Keratinocyte (primary cell): ENCODE data around the gene KCTD21. TPM values are rescaled to one million over a fixed set of nuclear protein-coding genes. Genes with fewer than 3 reads are reported as not detected.
"Not testable (repeated sequence)": the region's sequence is repeated elsewhere in the genome, so short reads cannot be mapped to it uniquely, and the experiment has no call there.

ENCODE experiments used
- DNase-seq: peaks from one replicate; pipeline ENCODE4 v3.0.0-alpha.2; 2011; ENCODE audit warnings: low read depth, missing footprints, low spot score
- FAIRE-seq: peaks from 2 replicates; lab custom pipeline; 2011; peaks lifted over from hg19 to GRCh38; lab: Jason Lieb, UNC
- H2AFZ ChIP-seq: 2 replicates; pipeline ENCODE4 v1.6.0; 2012; ENCODE audit warnings: low read length, control low read depth, inconsistent platforms; ENCODE audit not compliant: control insufficient read depth
- H3K27ac ChIP-seq: 2 replicates; pipeline ENCODE4 v1.5.1; 2011; ENCODE audit warnings: low read length; ENCODE audit not compliant: control insufficient read depth, insufficient read depth
- H3K27me3 ChIP-seq: 3 replicates; pipeline ENCODE4 v1.6.0; 2011; ENCODE audit warnings: low read length; ENCODE audit not compliant: control insufficient read depth, insufficient read depth; ENCODE audit errors: extremely low read depth
- H3K36me3 ChIP-seq, 2 experiments: 2 replicates in 1 of 2; 3 replicates in 1 of 2; pipeline ENCODE4 v1.5.1; 2011; ENCODE audit warnings: low read length in 2 of 2, mild to moderate bottlenecking in 1 of 2; ENCODE audit not compliant: control insufficient read depth in 2 of 2, insufficient read depth in 2 of 2; ENCODE audit errors: extremely low read depth in 1 of 2
- H3K4me1 ChIP-seq: 3 replicates; pipeline ENCODE4 v1.5.1; 2011; ENCODE audit warnings: low read length; ENCODE audit not compliant: control insufficient read depth, insufficient read depth; ENCODE audit errors: extremely low read depth
- H3K4me2 ChIP-seq: 3 replicates; pipeline ENCODE4 v1.6.0; 2011; ENCODE audit warnings: low read depth, low read length; ENCODE audit not compliant: control insufficient read depth, insufficient read depth; ENCODE audit errors: extremely low read depth
- H3K4me3 ChIP-seq, 3 experiments: fragments of 200-600 bp in 1 of 3; sonication (generic) in 1 of 3; 2 replicates in 2 of 3; 3 replicates in 1 of 3; pipeline ENCODE4 v1.5.1; 2011 to 2016; ENCODE audit warnings: low read length in 3 of 3, mild to moderate bottlenecking in 3 of 3, control low read depth in 2 of 3, inconsistent platforms in 1 of 3, low read depth in 1 of 3, mixed read lengths in 1 of 3, mixed run types in 1 of 3, moderate library complexity in 1 of 3; ENCODE audit not compliant: control insufficient read depth in 2 of 3, insufficient read depth in 2 of 3; ENCODE audit errors: extremely low read depth in 1 of 3
- H3K79me2 ChIP-seq: 2 replicates; pipeline ENCODE4 v1.6.0; 2012; ENCODE audit warnings: low read length; ENCODE audit not compliant: control insufficient read depth, insufficient read depth
- H3K9ac ChIP-seq: 3 replicates; pipeline ENCODE4 v1.6.0; 2011; ENCODE audit warnings: low read length; ENCODE audit not compliant: control insufficient read depth, insufficient read depth; ENCODE audit errors: extremely low read depth
- H3K9me1 ChIP-seq: 3 replicates; pipeline ENCODE4 v1.6.0; 2011; ENCODE audit warnings: low read length; ENCODE audit not compliant: control insufficient read depth, insufficient read depth; ENCODE audit errors: extremely low read depth
- H3K9me3 ChIP-seq: 2 replicates; pipeline ENCODE4 v1.5.1; 2012; ENCODE audit warnings: low read depth, low read length; ENCODE audit not compliant: control insufficient read depth
- H4K20me1 ChIP-seq: 3 replicates; pipeline ENCODE4 v1.6.0; 2011; ENCODE audit warnings: low read length; ENCODE audit not compliant: control insufficient read depth, insufficient read depth; ENCODE audit errors: extremely low read depth
- CTCF ChIP-seq, 3 experiments: IDR thresholded peaks in 1 of 3; conservative IDR thresholded peaks in 1 of 3; optimal IDR thresholded peaks in 1 of 3; 2 replicates in 2 of 3; 3 replicates in 1 of 3; pipeline versions ENCODE3 to v1.5.1; 2011; ENCODE audit warnings: low read length in 3 of 3, mild to moderate bottlenecking in 3 of 3, moderate library complexity in 2 of 3, control low read depth in 1 of 3, inconsistent platforms in 1 of 3; ENCODE audit not compliant: insufficient read depth in 2 of 3; ENCODE audit errors: extremely low read depth in 1 of 3
- EZH2 ChIP-seq: IDR thresholded peaks from one replicate; pipeline ENCODE4 v1.6.1; 2012; ENCODE audit warnings: inconsistent platforms, mild to moderate bottlenecking, low read length, moderate library complexity
- dilution Hi-C: fragments of 300-500 bp; cut with MboI; formaldehyde crosslinking; loops from one replicate; pipeline ENCODE4 v1.7.0; 2020; ENCODE audit warnings: low sequenced_read_pairs; ENCODE audit not compliant: extremely low pct_ligation_motif_present
- polyA plus RNA-seq, 5 experiments: library from polyadenylated mRNA; depleted of rRNA in 3 of 5; stranded (reverse) in 3 of 5; stranded (forward) in 1 of 5; unstranded in 1 of 5; fragments of >200 nt; gene quantifications; 1 replicate in 1 of 5; 2 replicates in 3 of 5; 3 replicates in 1 of 5; pipeline versions ENCODE4 v1.2.1 to v1.2.3, GENCODE V29; 2011 to 2012; ENCODE audit warnings: missing spikeins in 2 of 5, low read depth in 1 of 5, low replicate concordance in 1 of 5

Gene KCTD21
- polyA plus RNA-seq, 1 donor (not counting 4 experiments of a cell fraction or from before 2014, with no cell fraction given): 10.4 TPM

- no peak overlapping the region for H2AFZ ChIP-seq
- no peaks in the 10 kb centered on the region for H3K9me3 ChIP-seq
- no peaks in the 10 kb centered on the region for H3K79me2 ChIP-seq
- no peaks in the 10 kb centered on the region for H3K4me1 ChIP-seq
- no peak overlapping the region for H3K9ac ChIP-seq
- FAIRE-seq: no peak
- no peak overlapping the region for H3K27ac ChIP-seq
- no peaks in the 10 kb centered on the region for H3K27me3 ChIP-seq
- dilution Hi-C loops: no loop called here
- DNase-seq: no peak
- no peak overlapping the region for H3K4me3 ChIP-seq
- TF ChIP-seq EZH2: no peak
- TF ChIP-seq CTCF (optimal IDR thresholded peaks at IDR 0.05 in 1 of 3, IDR thresholded peaks at IDR 0.05 in 1 of 3, conservative IDR thresholded peaks at IDR 0.05 in 1 of 3; ENCODE audit: extremely low read depth in 1 of 3, insufficient read depth in 2 of 3, low read length in 3 of 3): no peak
- no peaks in the 10 kb centered on the region for H3K9me1 ChIP-seq
- H4K20me1 ChIP-seq: no peaks in the 10 kb centered on the region
- no peak overlapping the region for H3K4me2 ChIP-seq
- H3K36me3 ChIP-seq: peaks cover 4 to 18% of the 10 kb centered on the region in 2 experiments
These were observed 11.8 kb downstream of the KCTD21 start for GRCh38 chr11:78176605-78177141.

- H3K4me2 ChIP-seq, H3K9me3 ChIP-seq, H3K9me1 ChIP-seq, H3K27me3 ChIP-seq, DNase-seq, H3K4me1 ChIP-seq, H4K20me1 ChIP-seq, H3K4me3 ChIP-seq, dilution Hi-C loops, H2AFZ ChIP-seq, H3K27ac ChIP-seq, H3K9ac ChIP-seq, H3K79me2 ChIP-seq, FAIRE-seq: not testable (repeated sequence)
- H3K36me3 ChIP-seq: peaks cover 4 to 18% of the 10 kb centered on the region in 2 experiments
These were observed 12.6 kb downstream of the KCTD21 start for GRCh38 chr11:78175862-78176261.

- no peaks in the 10 kb centered on the region for H3K4me1 ChIP-seq
- no peak for DNase-seq
- H3K36me3 ChIP-seq: peaks cover 4 to 16% of the 10 kb centered on the region in 2 experiments
- no peak overlapping the region for H3K9ac ChIP-seq
- no peaks in the 10 kb centered on the region for H3K79me2 ChIP-seq
- no peak overlapping the region for H3K4me3 ChIP-seq
- H3K27ac ChIP-seq: no peak overlapping the region
- dilution Hi-C loops: no loop called here
- FAIRE-seq: no peak
- H2AFZ ChIP-seq: no peak overlapping the region
- H3K27me3 ChIP-seq: no peaks in the 10 kb centered on the region
- H3K9me3 ChIP-seq: no peaks in the 10 kb centered on the region
- TF ChIP-seq CTCF (optimal IDR thresholded peaks at IDR 0.05 in 1 of 3, IDR thresholded peaks at IDR 0.05 in 1 of 3, conservative IDR thresholded peaks at IDR 0.05 in 1 of 3; ENCODE audit: extremely low read depth in 1 of 3, insufficient read depth in 2 of 3, low read length in 3 of 3) (no peak), EZH2 (no peak)
- no peaks in the 10 kb centered on the region for H4K20me1 ChIP-seq
- H3K9me1 ChIP-seq: no peaks in the 10 kb centered on the region
- no peak overlapping the region for H3K4me2 ChIP-seq
These were observed 16.5 kb downstream of the KCTD21 start for GRCh38 chr11:78171951-78172350.
